SK-N-MC (cell line): ENCODE measurements around the gene DHDH.

Experiments
- EZH2 ChIP-seq: fragments of 200-600 bp; sonication (generic); IDR thresholded peaks from one replicate; pipeline ENCODE4 v1.6.1; 2017; ENCODE audit warnings: antibody characterized with exemption
- POLR2AphosphoS5 ChIP-seq: IDR thresholded peaks from 2 replicates; pipeline ENCODE4 v1.6.1; 2012; ENCODE audit warnings: mild to moderate bottlenecking, low read depth, low read length, borderline replicate concordance

DNA sequence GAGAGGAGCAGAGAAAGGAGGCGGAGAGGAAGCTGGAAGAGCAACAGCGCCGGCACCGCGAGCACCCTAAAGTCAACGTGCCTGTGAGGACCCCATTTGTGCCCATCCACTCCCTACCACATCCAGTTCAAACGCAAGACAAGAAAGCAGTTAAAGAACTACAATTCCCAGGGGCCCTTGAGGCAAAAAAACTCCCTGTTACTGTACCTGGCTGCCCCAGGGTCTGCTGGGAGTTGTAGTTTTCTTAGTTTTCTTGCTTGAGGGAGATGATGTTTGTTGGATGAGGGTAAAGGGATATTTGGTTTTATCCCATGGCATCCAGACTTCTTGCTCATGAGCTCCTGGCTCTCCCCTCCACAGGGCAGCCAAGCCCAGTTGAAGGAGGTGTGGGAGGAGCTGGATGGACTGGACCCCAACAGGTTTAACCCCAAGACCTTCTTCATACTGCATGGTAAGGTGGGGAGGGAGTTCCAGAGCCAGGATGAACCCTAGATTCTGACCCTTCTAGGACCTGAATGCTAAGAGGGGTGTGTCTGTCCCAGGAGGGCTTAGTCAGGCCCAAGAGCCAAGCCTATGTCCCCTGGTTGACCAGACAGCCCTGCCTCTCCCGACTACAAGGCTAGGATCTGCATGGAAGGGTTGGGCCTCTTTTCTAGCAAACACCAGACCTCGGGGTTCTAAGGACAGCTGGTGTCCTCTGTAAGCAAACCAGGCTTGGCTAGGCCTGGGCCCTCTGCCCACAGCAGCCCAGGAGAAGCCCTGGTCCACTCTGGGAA, 20.2 kb upstream of the DHDH start:
- TF ChIP-seq POLR2AphosphoS5, result no peak
- no peak for TF ChIP-seq EZH2
